CD4-positive, alpha-beta T cell treated with Interleukin-1 beta for 1 hour (primary cell): ENCODE measurements around the gene KRT2.

Experiments used
- DNase-seq, 2 donors: peaks; one replicate each; pipeline ENCODE4 v3.0.0-alpha.2; 2020 to 2022

Gene KRT2

GRCh38 chr12:52613384-52614030 is 38.5 kb downstream of the KRT2 start:
- no peak for DNase-seq

DNA sequence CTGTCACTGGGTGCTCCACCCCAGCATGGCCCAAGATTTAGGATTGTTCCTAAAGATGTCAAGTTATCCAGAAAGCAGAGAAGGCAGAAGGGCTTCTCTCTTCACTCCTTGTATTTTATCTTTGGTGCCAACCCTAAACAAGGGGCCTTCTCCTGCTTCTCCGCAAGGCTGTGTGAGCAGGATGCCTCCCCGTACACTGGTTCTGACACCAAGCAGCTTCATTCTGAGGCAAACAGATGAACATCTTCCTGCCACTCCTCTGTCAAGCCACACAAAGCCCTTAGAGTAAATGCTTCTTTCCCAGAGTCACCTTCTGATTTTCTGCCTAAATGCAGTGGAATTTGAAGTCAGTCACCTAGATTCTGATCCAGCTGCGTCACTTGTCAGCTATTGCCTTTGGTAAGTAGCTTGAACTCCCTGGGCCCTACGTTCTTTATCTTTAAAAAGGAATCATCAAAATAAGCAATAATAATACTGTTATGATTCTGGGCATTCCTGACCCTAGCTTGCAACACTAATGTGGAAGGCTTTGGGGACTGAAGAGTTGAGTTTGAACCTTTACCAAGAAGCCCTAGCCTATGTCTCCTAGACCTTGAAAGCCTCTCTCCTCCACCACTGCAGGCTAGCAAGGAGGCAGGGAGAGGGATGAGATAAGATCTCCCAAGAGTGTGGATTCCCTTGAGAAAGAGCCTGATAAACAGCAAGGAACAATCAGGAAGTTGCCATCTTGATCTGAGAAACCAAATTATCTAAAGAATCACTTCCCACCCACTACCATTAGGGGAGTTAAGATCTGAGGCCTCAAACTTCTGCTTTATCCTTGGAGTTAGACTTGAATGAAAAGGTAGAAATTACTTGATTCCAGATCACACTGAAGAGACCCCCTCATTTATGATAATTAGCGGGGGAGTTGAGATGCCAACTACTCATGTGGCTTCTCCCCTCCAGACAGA is 39.3 kb downstream of the KRT2 start:
- DNase-seq: no peak

DNA sequence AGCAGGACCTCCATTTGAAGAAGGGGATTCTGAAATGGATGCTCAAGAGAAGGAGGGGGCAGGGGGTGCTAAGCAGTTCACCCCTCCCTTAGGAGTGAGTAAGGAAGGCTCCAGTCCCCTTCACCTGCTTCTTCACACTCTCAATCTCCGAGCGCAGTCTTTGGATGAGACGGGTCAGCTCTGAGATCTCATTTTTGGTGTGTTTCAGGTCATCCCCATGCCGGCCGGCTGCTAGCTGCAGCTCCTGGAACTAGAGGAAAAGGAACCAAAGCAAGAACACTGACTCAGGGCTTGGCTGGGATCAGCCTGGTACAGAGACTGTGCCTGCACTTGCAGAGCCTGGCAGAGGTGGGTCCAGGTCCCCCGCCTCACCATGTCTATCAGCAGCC is 40.9 kb downstream of the KRT2 start:
- no peak for DNase-seq

DNA sequence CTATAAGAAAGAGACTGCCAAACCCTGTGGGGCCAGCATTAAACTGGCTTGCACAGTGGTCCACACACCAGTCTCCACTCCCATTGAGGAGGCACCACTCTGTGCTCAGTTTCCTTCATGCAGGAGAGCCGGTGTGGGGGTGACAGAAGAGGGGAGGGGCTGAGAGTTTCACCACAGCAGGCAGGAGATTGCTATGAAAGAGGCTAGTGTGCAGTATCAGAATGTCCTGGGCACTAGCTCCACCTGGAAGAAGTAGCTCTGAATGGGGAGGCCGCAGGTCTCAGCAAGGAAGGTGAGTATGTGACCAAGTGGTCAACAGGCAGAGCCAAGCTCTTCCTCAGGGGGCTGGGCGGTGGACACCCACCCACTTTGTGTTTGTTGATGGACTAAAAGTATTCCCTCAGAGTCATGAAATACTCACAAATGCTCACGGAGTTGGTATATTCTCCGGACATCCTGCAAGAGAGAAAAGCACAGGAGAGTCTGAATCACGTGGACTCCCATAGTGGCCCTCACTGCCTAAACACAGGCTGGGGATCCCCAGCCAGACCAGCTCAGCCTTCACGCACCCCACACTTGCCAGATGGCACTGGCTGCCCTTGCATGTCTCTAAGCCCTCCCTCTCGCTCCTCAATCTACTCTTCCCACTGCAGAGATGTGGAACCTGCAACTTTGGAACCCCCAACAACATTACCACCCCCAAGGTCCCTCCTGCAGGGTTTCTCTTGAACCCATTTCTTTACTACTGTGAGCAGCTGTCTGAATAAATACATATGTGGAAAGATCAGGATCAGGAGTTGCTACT is 43.0 kb downstream of the KRT2 start:
- DNase-seq: no peak

- DNase-seq: no peak
These were observed 43.9 kb downstream of the KRT2 start for GRCh38 chr12:52608161-52608560.

DNA sequence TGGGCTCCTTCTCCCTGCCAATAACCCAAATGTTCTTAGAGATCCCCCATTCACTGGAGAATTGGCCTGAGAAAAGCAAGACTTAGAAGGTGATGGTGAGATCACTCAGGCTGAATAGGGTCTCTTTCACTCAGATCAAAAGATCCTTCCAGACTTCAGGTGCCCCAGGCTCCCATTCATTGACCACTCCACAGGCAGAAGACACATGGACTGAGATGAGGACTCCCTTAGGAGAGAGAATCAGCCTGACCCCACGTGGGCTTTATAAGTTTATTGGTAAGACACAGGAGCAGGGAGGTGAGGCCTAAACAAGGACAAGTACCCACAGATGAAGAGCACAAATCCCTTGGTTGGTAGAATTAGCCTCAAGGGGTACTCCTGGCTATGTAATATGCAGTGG is 44.7 kb downstream of the KRT2 start:
- no peak for DNase-seq

GRCh38 chr12:52606581-52607218 is 45.3 kb downstream of the KRT2 start:
- DNase-seq: no peak

DNA sequence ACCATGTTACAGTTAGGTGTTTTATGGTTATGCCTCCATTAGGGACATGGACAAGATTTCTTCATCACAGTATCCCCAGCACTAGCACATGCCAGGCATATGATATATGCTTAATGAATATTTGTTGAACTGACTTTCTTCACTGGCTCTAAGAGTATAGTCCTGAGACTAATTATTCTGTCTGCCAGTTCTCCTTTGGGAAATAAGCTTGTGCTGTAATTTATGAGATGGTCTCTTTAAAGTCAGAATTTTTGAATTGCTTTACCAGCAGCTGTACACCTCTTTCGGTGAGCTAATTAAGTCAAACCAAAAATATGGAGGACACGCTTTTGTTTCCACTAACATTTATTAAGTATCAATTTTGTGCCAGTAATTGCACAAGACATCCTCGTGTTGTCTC is 45.9 kb downstream of the KRT2 start:
- no peak for DNase-seq

GRCh38 chr12:52605542-52605941 is 46.5 kb downstream of the KRT2 start:
- no peak for DNase-seq

GRCh38 chr12:52604859-52605258 is 47.2 kb downstream of the KRT2 start:
- DNase-seq: no peak

DNA sequence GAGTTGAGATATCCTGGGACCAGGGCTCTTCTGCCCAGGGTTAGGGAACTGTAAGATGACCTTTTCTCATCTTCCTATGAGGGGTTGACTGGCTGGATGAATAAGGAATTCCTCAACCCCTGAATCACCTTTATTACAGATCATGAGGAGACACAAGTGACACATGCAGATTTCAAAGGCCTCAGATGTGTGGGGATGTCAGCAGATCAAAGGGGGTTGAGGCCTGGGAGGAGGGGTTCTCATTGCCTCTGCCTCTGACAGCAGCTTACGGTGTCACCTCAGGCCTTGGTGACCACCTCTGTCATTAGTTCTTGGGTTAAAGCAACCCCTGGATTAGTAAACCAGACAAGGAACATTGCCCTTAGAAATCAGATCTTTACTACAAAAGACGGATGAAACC is 48.7 kb downstream of the KRT2 start:
- DNase-seq: peak; percentile 17 to 36

DNA sequence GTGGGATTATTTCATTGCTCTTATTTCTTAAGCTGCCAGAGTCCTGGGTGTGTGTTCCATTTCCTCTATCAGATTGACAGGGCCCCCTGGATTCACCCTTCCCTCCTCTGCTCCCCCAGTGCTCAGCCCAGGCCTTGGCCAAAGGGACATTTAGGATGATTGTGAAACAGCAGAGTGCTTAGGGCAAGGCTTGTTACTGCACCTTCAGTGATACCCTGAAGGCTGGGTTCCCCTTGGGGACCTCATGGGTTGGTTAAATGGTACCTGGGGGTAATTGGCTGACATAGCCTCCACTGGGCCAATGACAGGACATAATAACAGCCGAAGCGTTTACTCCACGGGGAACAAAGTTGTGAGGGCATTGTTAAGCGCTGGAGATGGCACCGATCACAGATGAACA is 49.5 kb downstream of the KRT2 start:
- no peak for DNase-seq

DNA sequence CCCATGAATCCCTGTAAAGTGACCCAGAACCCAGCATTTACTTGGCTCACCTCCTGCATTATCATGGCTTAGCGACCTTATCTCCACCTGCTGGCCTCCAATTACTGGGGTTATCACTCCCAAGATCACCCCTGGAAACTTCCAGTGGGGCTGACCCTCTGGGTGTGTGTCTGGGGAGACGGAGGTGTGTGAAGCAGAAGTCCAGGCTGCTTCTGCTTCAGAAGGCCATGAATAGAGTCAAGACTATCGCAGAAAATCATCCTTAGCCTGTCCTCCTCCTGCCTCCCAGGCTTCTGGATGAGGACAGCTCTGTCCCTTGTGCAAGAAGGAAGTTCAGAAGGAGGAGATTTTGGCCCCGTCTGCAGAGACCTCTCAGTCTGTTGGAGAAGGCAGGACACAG is 50.3 kb downstream of the KRT2 start:
- no peak for DNase-seq

GRCh38 chr12:52600941-52601481 is 51.0 kb downstream of the KRT2 start, which contains the start of gene KRT72:
KRT72 (minus strand) TSS chr12:52601463; CDS start chr12:52601452, 11 bp downstream.
- DNase-seq: no peak

DNA sequence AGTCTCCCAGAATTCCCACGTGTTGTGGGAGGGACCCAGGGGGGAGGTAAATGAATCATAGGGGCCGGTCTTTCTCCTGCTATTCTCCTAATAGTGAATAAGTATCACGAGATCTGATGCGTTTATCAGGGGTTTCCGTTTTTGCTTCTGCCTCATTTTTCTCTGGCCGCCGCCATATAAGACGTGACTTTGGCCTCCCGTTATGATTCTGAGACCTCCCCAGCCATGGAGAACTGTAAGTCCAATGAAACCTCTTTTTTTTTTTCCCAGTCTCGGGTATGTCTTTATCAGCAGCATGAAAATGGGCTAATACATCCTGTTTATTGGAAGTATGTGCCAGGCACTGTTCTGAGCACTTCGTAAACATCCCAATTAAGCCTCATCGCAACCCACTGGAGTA is 51.5 kb downstream of the KRT2 start:
- no peak for DNase-seq

- no peak for DNase-seq
These were observed 51.9 kb downstream of the KRT2 start for GRCh38 chr12:52600071-52600470.

- DNase-seq: no peak
These were observed 53.0 kb downstream of the KRT2 start for GRCh38 chr12:52598966-52599365.
